Activated CD4-positive, alpha-beta memory T cell treated with anti-CD3 and anti-CD28 coated beads for 36 hours (primary cell): ENCODE data around the gene POFUT1. TPM values are rescaled to one million over a fixed set of nuclear protein-coding genes. Genes with fewer than 3 reads are reported as not detected.
"Not testable (repeated sequence)": the region's sequence is repeated elsewhere in the genome, so short reads cannot be mapped to it uniquely, and the experiment has no call there.

Source experiments
- CTCF ChIA-PET: fragments of 350-600 bp; sonication (Branson Sonifier 250); formaldehyde crosslinking; loops from one replicate; lab custom pipeline; 2021; ENCODE audit warnings: antibody characterized with exemption, inconsistent platforms; lab: Charles Lee
- POLR2A ChIA-PET: fragments of 350-600 bp; sonication (Branson Sonifier 250); formaldehyde crosslinking; loops from one replicate; lab custom pipeline; 2021; ENCODE audit warnings: antibody characterized with exemption; lab: Charles Lee
- DNase-seq: peaks from one replicate; pipeline ENCODE4 v3.0.0-alpha.2; 2020
- H3K27ac Mint-ChIP-seq: one replicate; pipeline ENCODE4 v1.8.0; 2021; ENCODE audit warnings: mixed read lengths
- H3K27me3 Mint-ChIP-seq: one replicate; pipeline ENCODE4 v1.8.0; 2021; ENCODE audit warnings: mixed read lengths
- H3K36me3 Mint-ChIP-seq: one replicate; pipeline ENCODE4 v1.8.0; 2021; ENCODE audit warnings: mixed read lengths
- H3K4me1 Mint-ChIP-seq: one replicate; pipeline ENCODE4 v1.8.0; 2021; ENCODE audit warnings: low read depth, mixed read lengths
- H3K4me3 Mint-ChIP-seq: one replicate; pipeline ENCODE4 v1.8.0; 2021; ENCODE audit warnings: mild to moderate bottlenecking, mixed read lengths
- H3K9me3 Mint-ChIP-seq: one replicate; pipeline ENCODE4 v1.8.0; 2021; ENCODE audit warnings: mixed read lengths
- intact Hi-C: fragments of 100-400 bp; cut with micrococcal nuclease; formaldehyde crosslinking; loops from one replicate; pipeline ENCODE4 v1.15.1; 2023
- total RNA-seq, 2 experiments: library from RNA; stranded (reverse); gene quantifications; one replicate each; pipeline ENCODE4 v1.2.3, GENCODE V29; 2021

POFUT1 gene
- total RNA-seq, 2 experiments from 2014 or later: 48.4 to 48.5 TPM

DNA sequence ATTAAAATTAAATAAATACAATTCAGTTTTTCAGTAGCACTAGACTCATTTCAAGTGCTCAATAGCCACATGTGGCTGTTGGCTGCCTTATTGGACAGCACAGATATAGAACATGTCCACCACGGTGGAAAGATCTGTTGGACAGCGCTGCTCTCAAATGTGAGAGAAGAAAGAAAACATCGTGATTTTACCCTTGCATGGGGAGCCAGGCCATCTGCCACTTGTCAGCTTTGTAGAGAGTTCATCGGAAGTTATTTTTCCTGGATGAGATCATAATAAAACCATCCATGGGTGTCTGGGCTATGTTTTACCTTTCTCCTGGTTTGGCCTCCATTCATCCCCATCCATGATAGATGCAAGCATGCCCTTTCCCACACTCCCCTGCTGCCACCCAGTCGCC, 63.9 kb downstream of the POFUT1 start:
- H3K27ac Mint-ChIP-seq: no peak overlapping the region
- ChIA-PET CTCF (interaction anchor here (1.1 kb wide), 1 partner anchor 45 kb away, joined by 3 read pairs; no protein-coding TSS in a partner anchor), POLR2A (no interaction called here)
- H3K36me3 Mint-ChIP-seq: no peaks in the 10 kb centered on the region
- H3K4me3 Mint-ChIP-seq: no peak overlapping the region
- DNase-seq: no peak
- intact Hi-C loops: no loop called here
- peaks cover 3% of the 10 kb centered on the region for H3K9me3 Mint-ChIP-seq
- H3K27me3 Mint-ChIP-seq: peaks cover 1% of the 10 kb centered on the region
- peaks cover 7% of the 10 kb centered on the region for H3K4me1 Mint-ChIP-seq

DNA sequence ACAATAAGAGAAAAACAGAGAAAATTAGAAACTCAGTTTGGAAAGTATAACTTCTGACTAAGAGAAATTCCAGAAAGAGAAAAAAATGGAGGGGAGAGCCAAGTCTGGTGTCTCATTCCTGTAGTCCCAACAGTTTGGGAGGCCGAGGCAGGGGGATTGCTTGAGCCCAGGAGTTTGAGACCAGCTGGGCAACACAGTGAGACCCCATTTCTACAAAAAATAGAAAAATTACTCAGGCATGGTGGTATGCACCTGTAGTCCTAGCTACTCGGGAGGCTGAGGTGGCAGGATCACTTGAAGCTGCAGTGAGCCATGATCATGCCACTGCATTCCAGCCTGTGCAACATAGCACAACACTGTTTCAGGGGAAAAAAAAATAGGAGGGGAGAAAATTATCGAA, 66.7 kb downstream of the POFUT1 start:
- H3K4me1 Mint-ChIP-seq: peaks cover 23% of the 10 kb centered on the region
- ChIA-PET CTCF (no interaction called here), POLR2A (no interaction called here)
- H3K9me3 Mint-ChIP-seq: peaks cover 3% of the 10 kb centered on the region
- H3K27ac Mint-ChIP-seq: no peak overlapping the region
- no peak for DNase-seq
- H3K27me3 Mint-ChIP-seq: peaks cover 1% of the 10 kb centered on the region
- no peak overlapping the region for H3K4me3 Mint-ChIP-seq
- intact Hi-C loops: no loop called here
- peaks cover 3% of the 10 kb centered on the region for H3K36me3 Mint-ChIP-seq

DNA sequence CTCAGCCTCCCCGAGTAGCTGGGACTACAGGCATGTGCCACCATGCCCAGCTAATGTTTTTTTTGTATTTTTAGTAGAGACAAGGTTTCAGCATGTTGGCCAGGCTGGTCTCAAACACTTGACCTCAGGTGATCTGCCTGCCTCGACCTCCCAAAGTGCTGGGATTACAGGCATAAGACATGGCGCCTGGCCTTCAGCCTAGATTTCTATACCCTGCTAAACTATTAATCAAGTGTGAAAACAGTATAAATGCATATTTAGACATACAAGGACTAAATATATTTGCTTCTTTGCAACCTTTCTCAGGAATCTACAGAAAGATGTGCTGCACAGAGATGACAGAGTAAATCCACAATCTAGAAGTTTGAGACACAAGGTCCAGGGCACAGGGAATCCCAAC, 67.5 kb downstream of the POFUT1 start:
- CTCF ChIA-PET, DNase-seq, intact Hi-C loops, POLR2A ChIA-PET, H3K9me3 Mint-ChIP-seq, H3K27me3 Mint-ChIP-seq, H3K36me3 Mint-ChIP-seq, H3K27ac Mint-ChIP-seq, H3K4me3 Mint-ChIP-seq: not testable (repeated sequence)
- H3K4me1 Mint-ChIP-seq: peaks cover 30% of the 10 kb centered on the region

DNA sequence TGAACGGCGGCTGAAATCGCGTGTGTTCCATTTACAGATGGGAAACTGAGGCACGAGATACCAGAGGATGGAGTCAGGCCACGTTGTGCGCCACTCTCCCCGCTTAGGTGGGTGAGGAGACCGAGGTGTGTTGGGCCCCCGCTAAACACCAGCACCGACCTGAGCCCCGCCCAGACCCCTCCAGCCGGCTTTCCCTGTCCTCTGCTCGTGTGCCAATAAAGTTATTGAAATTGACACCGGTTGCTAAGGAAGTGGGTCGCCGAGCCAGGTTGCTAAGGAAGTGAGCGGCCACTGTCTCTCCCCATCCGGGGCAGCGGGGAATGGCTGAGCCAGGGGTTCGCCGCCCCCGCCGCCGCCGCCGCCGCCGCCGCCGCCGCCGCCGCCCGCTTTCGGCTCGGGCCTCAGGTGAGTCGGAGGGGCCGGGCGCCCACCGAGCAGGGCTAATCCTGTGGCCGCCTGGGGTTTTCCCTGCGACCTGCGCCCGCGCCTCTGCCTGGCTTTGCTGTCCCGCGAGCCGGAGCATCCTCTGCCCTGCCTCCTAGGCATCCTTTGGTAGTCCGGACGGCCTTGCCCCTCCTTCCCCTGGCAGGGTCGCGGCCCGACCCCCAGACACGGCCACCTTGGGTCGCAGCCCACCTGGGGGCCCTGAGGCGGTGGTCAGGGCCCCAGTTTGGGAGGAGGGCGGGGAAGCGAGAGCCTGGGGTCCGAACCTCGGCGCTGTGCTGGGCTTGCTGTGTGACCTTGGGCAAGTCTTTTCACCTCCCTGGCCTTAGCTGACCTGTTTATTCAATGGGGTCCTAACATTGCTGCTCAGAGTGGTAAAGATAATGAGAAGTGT, 69.9 kb downstream of the POFUT1 start, which contains the start of gene KIF3B:
KIF3B (plus strand) TSS at position 291 of the 838 bp plus-strand sequence. CDS start 32,127 bp downstream, outside the sequence.
- H3K4me1 Mint-ChIP-seq: peaks cover 51% of the 10 kb centered on the region
- peaks cover 1% of the 10 kb centered on the region for H3K27me3 Mint-ChIP-seq
- peaks cover 26% of the 10 kb centered on the region for H3K36me3 Mint-ChIP-seq
- H3K4me3 Mint-ChIP-seq: peak within 1 kb of the TSS; percentile 89
- peak within 1 kb of the TSS; percentile 95 for H3K27ac Mint-ChIP-seq
- peaks cover 3% of the 10 kb centered on the region for H3K9me3 Mint-ChIP-seq
- CTCF ChIA-PET: interaction anchor here (0.6 to 1.5 kb wide), 4 partner anchors 11 to 46 kb away, joined by 3 read pairs; no protein-coding TSS in a partner anchor
- intact Hi-C loops: loop anchor here (1.0 kb wide), 2 partner anchors 8 to 25 kb away; no protein-coding TSS in a partner anchor
- DNase-seq: peak; percentile 93
- POLR2A ChIA-PET: interaction anchor here (0.7 to 1.4 kb wide), 7 partner anchors 9 to 73 kb away, joined by 3 to 7 read pairs (median 5); no protein-coding TSS in a partner anchor

DNA sequence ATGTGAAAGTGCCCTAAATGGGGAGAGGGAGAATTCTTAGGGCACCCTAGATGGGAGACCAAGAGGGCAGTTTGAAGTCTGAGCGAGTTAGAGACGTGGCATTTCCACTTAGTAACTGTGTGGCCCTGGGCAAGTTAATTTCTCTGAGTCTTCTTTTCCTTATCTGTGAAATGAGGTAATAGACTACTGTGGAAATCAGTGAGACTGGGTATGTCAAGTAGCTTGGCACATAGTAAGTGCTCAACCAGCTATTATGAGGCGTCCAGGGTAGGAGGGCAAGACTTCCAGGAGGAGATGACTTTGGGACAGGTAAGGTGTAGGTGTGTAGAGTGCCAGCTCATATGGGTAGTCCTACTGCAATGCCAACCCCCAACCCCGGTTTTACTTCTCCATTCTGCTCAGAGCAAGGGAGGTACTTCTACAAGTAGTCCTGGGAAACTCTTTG, 70.5 kb downstream of the POFUT1 start:
- peak; percentile 47 for DNase-seq
- H3K27ac Mint-ChIP-seq: peak overlapping the region; percentile 95
- peaks cover 26% of the 10 kb centered on the region for H3K36me3 Mint-ChIP-seq
- H3K9me3 Mint-ChIP-seq: peaks cover 3% of the 10 kb centered on the region
- no peaks in the 10 kb centered on the region for H3K27me3 Mint-ChIP-seq
- H3K4me1 Mint-ChIP-seq: peaks cover 56% of the 10 kb centered on the region
- ChIA-PET CTCF (interaction anchor here (1.5 kb wide), 1 partner anchor 11 kb away, joined by 3 read pairs; no protein-coding TSS in a partner anchor), POLR2A (interaction anchor here (1.0 to 1.4 kb wide), 5 partner anchors 8 to 73 kb away, joined by 3 to 7 read pairs (median 5); no protein-coding TSS in a partner anchor)
- intact Hi-C loops: no loop called here
- peak overlapping the region; percentile 89 for H3K4me3 Mint-ChIP-seq

DNA sequence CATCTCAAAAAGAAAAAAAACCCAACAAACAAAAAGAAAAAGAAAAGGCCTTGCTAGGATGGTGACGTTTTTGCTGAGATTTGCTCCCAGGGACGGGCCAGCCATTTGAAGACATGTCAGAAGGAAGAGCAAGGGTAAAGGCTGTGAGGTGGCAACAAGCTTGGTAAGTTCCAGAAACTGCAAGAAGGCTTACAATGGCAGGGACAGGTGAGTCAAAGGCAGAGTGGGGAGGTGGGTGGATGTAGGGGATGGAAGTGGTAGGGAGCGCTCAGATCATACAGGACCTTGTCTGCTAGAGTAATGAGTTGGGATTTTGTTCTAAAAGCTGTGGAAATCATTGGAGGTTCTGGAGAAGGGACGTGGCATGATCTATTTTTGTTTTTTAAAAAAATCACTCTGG, 74.0 kb downstream of the POFUT1 start:
- intact Hi-C loops: loop anchor here (10.0 kb wide), 1 partner anchor 203 kb away; no protein-coding TSS in a partner anchor
- ChIA-PET CTCF (no interaction called here), POLR2A (interaction anchor here (0.7 to 1.5 kb wide), 5 partner anchors 20 to 200 kb away, joined by 3 to 4 read pairs (median 3); no protein-coding TSS in a partner anchor)
- Mint-ChIP-seq H3K4me1 (peaks cover 81% of the 10 kb centered on the region), H3K27ac (peak overlapping the region; percentile 75), H3K36me3 (peaks cover 30% of the 10 kb centered on the region), H3K9me3 (no peaks in the 10 kb centered on the region), H3K27me3 (no peaks in the 10 kb centered on the region), H3K4me3 (no peak overlapping the region)
- peak; percentile 72 for DNase-seq

DNA sequence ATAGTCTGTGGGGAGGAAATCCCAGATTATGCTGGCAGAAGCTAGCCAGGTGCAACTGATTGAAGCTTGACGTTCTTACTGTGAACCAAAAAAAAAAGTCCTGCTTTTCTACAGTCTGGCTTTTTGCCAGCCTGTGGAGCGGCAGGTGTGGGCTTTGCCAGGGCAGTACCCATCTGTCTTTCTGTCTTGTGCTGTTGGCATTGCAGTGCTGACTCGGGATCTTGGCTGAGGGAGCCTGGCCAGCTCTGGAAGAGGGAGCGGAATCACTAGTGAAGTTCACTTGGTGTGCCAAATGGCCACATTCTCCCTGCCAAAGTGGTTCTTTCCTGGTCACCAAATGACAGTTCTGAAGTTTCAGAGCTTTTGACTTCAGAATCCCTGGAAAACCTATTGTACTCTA, 74.8 kb downstream of the POFUT1 start:
- intact Hi-C loops: loop anchor here (10.0 kb wide), 1 partner anchor 202 kb away; no protein-coding TSS in a partner anchor
- H3K27me3 Mint-ChIP-seq: no peaks in the 10 kb centered on the region
- H3K9me3 Mint-ChIP-seq: no peaks in the 10 kb centered on the region
- no peak for DNase-seq
- no peak overlapping the region for H3K4me3 Mint-ChIP-seq
- ChIA-PET CTCF (no interaction called here), POLR2A (interaction anchor here (0.5 to 1.1 kb wide), 3 partner anchors 20 to 75 kb away, joined by 3 to 4 read pairs (median 3); no protein-coding TSS in a partner anchor)
- H3K27ac Mint-ChIP-seq: peak overlapping the region; percentile 75
- peaks cover 30% of the 10 kb centered on the region for H3K36me3 Mint-ChIP-seq
- peaks cover 85% of the 10 kb centered on the region for H3K4me1 Mint-ChIP-seq

DNA sequence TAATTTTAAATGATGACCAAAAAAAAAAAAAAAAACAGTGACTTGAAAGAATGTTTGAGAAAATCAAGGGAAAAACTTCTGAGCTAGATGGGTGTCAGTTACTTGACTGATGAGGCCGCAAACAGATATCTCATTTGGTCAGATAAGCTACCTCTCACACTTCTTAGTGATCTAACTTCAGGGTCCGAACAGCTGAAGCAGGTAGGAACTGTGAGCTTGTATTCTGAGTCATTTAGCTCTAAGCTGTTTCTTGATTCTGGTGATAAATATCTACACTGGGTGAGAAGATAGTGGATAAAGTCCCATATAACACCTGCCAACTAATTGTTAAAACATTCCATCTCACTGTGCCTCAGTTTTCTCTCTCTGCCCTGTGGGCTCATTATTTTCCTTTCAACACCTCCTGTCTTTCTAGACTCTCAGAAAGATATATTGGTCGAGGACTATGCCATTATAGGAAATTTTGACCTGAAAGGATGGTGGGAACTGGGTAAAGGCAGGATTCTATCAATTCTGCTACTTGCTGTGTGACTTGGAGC, 77.5 kb downstream of the POFUT1 start:
- peaks cover 84% of the 10 kb centered on the region for H3K4me1 Mint-ChIP-seq
- H3K9me3 Mint-ChIP-seq: no peaks in the 10 kb centered on the region
- no peaks in the 10 kb centered on the region for H3K27me3 Mint-ChIP-seq
- H3K36me3 Mint-ChIP-seq: peaks cover 31% of the 10 kb centered on the region
- DNase-seq: no peak
- ChIA-PET POLR2A (interaction anchor here (0.5 to 3.6 kb wide), 19 partner anchors 16 to 1122 kb away, joined by 3 to 41 read pairs (median 5); partner anchors contain the start of genes ASXL1 and PLAGL2), CTCF (interaction anchor here (0.7 to 2.1 kb wide), 5 partner anchors 31 to 236 kb away, joined by 3 to 13 read pairs (median 4); no protein-coding TSS in a partner anchor)
- peak overlapping the region; percentile 24 for H3K4me3 Mint-ChIP-seq
- peak overlapping the region; percentile 91 for H3K27ac Mint-ChIP-seq
- intact Hi-C loops: loop anchor here (1.0 to 10.0 kb wide), 9 partner anchors 8 to 200 kb away; partner anchors contain the start of gene KIF3B

DNA sequence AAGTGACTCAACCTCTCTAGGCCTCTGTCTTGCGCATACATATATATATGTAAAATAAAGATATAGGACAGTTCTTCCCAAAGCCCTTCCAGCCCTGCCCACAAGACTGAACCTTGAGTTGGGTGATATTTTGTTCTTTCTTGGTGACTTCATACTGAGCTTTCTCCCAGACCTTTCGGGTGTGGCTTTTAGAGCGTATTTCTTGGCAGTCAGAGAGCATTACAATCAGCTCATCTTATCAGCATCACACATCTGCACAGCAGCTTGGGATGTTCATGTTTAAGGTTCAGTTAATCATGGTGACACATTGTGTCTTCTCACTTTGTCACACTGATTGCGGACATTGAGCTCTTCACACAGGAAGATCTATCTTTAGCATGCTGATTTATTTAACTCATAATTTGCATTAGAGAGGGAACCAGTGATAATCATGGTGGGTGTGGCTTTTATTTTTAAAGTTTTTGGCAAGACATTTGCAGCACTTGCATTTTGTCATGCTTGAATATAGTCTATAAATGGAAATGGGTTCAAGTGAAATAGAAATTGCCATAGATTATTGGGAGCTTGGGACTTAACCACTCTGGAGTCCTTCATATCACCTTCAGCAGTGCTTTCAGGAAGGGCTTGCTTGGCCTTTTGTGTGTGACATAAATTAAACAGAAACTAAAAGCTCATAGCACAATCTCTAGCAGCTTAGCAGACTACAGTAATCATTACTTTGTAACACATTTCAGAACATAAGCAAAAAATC, 78.1 kb downstream of the POFUT1 start:
- H3K4me1 Mint-ChIP-seq: peaks cover 85% of the 10 kb centered on the region
- CTCF ChIA-PET: interaction anchor here (0.8 to 2.1 kb wide), 7 partner anchors 30 to 367 kb away, joined by 3 to 13 read pairs (median 4); no protein-coding TSS in a partner anchor
- H3K36me3 Mint-ChIP-seq: peaks cover 30% of the 10 kb centered on the region
- intact Hi-C loops: loop anchor here (1.0 to 10.0 kb wide), 9 partner anchors 8 to 199 kb away; partner anchors contain the start of gene KIF3B
- H3K4me3 Mint-ChIP-seq: peak overlapping the region; percentile 62
- POLR2A ChIA-PET: interaction anchor here (0.5 to 3.6 kb wide), 22 partner anchors 7 to 1121 kb away, joined by 3 to 41 read pairs (median 4); partner anchors contain the start of gene ASXL1
- peak overlapping the region; percentile 91 for H3K27ac Mint-ChIP-seq
- DNase-seq: peak; percentile 69
- no peaks in the 10 kb centered on the region for H3K9me3 Mint-ChIP-seq
- no peaks in the 10 kb centered on the region for H3K27me3 Mint-ChIP-seq

DNA sequence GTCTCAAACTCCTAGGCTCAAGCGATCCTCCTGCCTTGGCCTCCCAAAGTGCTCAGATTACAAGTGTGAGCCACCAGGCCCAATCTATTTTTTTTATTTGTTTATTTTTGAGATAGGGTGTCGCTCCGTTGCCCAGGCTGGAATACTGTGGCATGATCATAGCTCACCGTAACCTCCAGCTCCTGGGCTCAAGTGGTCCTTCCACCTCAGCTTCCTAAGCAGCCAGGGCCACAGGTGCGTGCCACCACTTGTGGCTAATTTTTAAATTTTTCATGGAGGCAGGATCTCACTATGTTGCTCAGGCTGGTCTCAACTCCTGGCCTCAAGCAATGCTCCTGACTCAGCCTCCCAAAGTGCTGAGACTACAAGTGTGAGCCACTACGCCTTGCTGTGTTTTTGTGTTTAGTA, 79.6 kb downstream of the POFUT1 start:
- Mint-ChIP-seq H3K27ac (peak overlapping the region; percentile 91), H3K4me1 (peaks cover 78% of the 10 kb centered on the region), H3K4me3 (no peak overlapping the region), H3K36me3 (peaks cover 21% of the 10 kb centered on the region), H3K27me3 (no peaks in the 10 kb centered on the region), H3K9me3 (no peaks in the 10 kb centered on the region)
- POLR2A ChIA-PET: interaction anchor here (0.7 to 3.0 kb wide), 4 partner anchors 9 to 83 kb away, joined by 4 to 41 read pairs (median 22); no protein-coding TSS in a partner anchor
- CTCF ChIA-PET: no interaction called here
- DNase-seq: peak; percentile 29
- intact Hi-C loops: loop anchor here (10.0 kb wide), 1 partner anchor 198 kb away; no protein-coding TSS in a partner anchor
